ENCODE data around the gene ADGRB3. TPM values are rescaled to one million over a fixed set of nuclear protein-coding genes. Genes with fewer than 3 reads are reported as not detected.

The ADGRB3 gene
- total and polyA plus RNA-seq, 10 donors, result 0.09 to 4.1 (median 1.1) TPM

GRCh38 chr6:69422020-69422419 is 786.9 kb downstream of the ADGRB3 start:
- TF ChIP-seq, protein P1, sequence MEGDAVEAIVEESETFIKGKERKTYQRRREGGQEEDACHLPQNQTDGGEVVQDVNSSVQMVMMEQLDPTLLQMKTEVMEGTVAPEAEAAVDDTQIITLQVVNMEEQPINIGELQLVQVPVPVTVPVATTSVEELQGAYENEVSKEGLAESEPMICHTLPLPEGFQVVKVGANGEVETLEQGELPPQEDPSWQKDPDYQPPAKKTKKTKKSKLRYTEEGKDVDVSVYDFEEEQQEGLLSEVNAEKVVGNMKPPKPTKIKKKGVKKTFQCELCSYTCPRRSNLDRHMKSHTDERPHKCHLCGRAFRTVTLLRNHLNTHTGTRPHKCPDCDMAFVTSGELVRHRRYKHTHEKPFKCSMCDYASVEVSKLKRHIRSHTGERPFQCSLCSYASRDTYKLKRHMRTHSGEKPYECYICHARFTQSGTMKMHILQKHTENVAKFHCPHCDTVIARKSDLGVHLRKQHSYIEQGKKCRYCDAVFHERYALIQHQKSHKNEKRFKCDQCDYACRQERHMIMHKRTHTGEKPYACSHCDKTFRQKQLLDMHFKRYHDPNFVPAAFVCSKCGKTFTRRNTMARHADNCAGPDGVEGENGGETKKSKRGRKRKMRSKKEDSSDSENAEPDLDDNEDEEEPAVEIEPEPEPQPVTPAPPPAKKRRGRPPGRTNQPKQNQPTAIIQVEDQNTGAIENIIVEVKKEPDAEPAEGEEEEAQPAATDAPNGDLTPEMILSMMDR (IDR thresholded peaks at IDR 0.05 in 8 of 11, conservative IDR thresholded peaks at IDR 0.05 in 3 of 11), result no peak
- no peak for TF ChIP-seq POLR2AphosphoS5 (IDR thresholded peaks at IDR 0.05)
- TF ChIP-seq POLR2A (IDR thresholded peaks at IDR 0.05), result no peak

DNA sequence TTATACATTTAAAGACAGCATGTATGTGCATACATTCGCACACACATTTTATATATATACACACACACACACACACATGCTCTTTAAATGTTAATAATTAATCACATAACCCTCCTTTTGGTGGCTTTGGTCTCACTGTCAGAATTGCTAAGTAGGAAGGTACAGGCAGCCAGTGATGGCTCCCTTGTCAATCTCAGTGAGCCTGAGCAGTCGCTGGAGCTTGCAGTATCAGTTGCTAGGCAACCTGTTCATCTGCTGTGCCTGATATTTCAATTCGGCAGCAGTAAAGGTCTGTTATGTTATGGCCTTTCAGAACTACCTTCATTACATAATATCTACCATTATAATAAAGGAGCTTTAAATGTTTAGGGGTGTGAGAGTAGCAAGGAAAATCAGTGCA is 787.4 kb downstream of the ADGRB3 start:
- Histone ChIP-seq H3K27ac (no peak overlapping the region), H3K9me3 (no peaks in the 10 kb centered on the region), H3K27me3 (replicated peaks in 1 of 7) (no peaks in the 10 kb centered on the region), H3K4me1 (no peaks in the 10 kb centered on the region), H3K36me3 (no peaks in the 10 kb centered on the region), H3K4me3 (no peak overlapping the region)
- DNase-seq, result no peak
- intact Hi-C loops (cut with DNase I; ENCODE audit: low total_unique reads), result no loop called here
- WGBS, 5 donors, result 59 to 76% (median 70%) methylated on average over 3 of the region's 3 CpGs
- no peak for TF ChIP-seq POLR2A (IDR thresholded peaks at IDR 0.05)
- TF ChIP-seq, protein P1 (IDR thresholded peaks at IDR 0.05 in 8 of 11, conservative IDR thresholded peaks at IDR 0.05 in 3 of 11), result no peak
- no peak for TF ChIP-seq POLR2AphosphoS5 (IDR thresholded peaks at IDR 0.05)

More at GRCh38 chr6:69422020-69422419, 786.9 kb downstream of the ADGRB3 start:
- no peak for DNase-seq
- H3K27ac ChIP-seq, result no peak overlapping the region
- no peaks in the 10 kb centered on the region for H3K9me3 ChIP-seq
- H3K27me3 ChIP-seq (replicated peaks in 1 of 7), result no peaks in the 10 kb centered on the region
- H3K36me3 ChIP-seq, result no peaks in the 10 kb centered on the region
- intact Hi-C loops (cut with DNase I; ENCODE audit: low total_unique reads), result no loop called here
- 85 to 95% (median 90%) methylated on average over 1 of the region's 1 CpG for WGBS, 5 donors
- no peak overlapping the region for H3K4me3 ChIP-seq
- no peaks in the 10 kb centered on the region for H3K4me1 ChIP-seq

DNA sequence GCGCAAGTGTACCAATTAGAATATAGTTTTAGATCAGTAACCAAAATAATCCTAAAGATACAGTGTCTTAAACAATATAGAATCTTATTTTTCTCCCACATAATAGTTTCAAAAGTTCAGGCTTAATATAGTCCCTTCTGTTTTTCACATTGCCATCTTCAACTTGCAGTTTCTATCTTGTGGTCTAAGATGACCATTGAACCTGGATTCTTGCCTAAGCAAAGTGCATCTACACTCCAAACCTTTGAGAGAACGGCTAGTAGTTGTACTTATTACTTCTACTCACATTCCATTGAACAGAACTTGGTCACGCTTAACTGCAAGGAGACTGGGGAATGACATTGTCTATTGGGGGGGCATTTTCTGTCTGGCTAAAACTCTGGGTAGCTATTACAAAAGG is 788.7 kb downstream of the ADGRB3 start:
- 85 to 96% (median 90%) methylated on average over 3 of the region's 3 CpGs for WGBS, 5 donors
- DNase-seq, result no peak
- TF ChIP-seq, protein P1 (IDR thresholded peaks at IDR 0.05 in 8 of 11, conservative IDR thresholded peaks at IDR 0.05 in 3 of 11), result no peak
- Histone ChIP-seq H3K4me3 (no peak overlapping the region), H3K27me3 (replicated peaks in 1 of 7) (no peaks in the 10 kb centered on the region), H3K36me3 (no peaks in the 10 kb centered on the region), H3K9me3 (peaks cover 0 to 4% (median 0%) of the 10 kb centered on the region in 8 donors), H3K4me1 (no peaks in the 10 kb centered on the region), H3K27ac (no peak overlapping the region)
- intact Hi-C loops (cut with DNase I; ENCODE audit: low total_unique reads), result no loop called here

GRCh38 chr6:69424581-69424980 is 789.5 kb downstream of the ADGRB3 start:
- H3K27ac ChIP-seq, result no peak overlapping the region
- WGBS, 5 donors, result 47 to 65% (median 53%) methylated on average over 3 of the region's 3 CpGs
- H3K9me3 ChIP-seq, result peaks cover 0 to 4% (median 0%) of the 10 kb centered on the region in 8 donors
- intact Hi-C loops (cut with DNase I; ENCODE audit: low total_unique reads), result no loop called here
- H3K4me3 ChIP-seq, result no peak overlapping the region
- no peaks in the 10 kb centered on the region for H3K36me3 ChIP-seq
- H3K27me3 ChIP-seq (replicated peaks in 1 of 7), result no peaks in the 10 kb centered on the region
- H3K4me1 ChIP-seq, result no peaks in the 10 kb centered on the region
- TF ChIP-seq, protein P1 (IDR thresholded peaks at IDR 0.05 in 8 of 11, conservative IDR thresholded peaks at IDR 0.05 in 3 of 11), result no peak
- no peak for TF ChIP-seq POLR2AphosphoS5 (IDR thresholded peaks at IDR 0.05)
- TF ChIP-seq POLR2A (IDR thresholded peaks at IDR 0.05), result no peak
- DNase-seq, result no peak

Data from spleen (tissue), 11 donors.